ENCODE results near the gene SNX33. TPM values are rescaled to one million over a fixed set of nuclear protein-coding genes. Genes with fewer than 3 reads are reported as not detected.
"Not testable (repeated sequence)": the region's sequence is repeated elsewhere in the genome, so short reads cannot be mapped to it uniquely, and the experiment has no call there.

SNX33 gene
- total RNA-seq, 1 experiment from 2014 or later, result 16.8 TPM

- Histone ChIP-seq H3K4me3 (ENCODE audit: low read length) (no peak overlapping the region), H3K27me3 (ENCODE audit: low read length) (no peaks in the 10 kb centered on the region), H4K20me1 (ENCODE audit: low read length) (no peaks in the 10 kb centered on the region), H2AFZ (ENCODE audit: low read length) (no peak overlapping the region), H3K9me2 (replicated peaks; ENCODE audit: low read length) (no peaks in the 10 kb centered on the region), H3F3A (ENCODE audit: low read length, unreplicated experiment) (no peaks in the 10 kb centered on the region), H3K27ac (ENCODE audit: low read length) (no peak overlapping the region), H3K36me3 (ENCODE audit: low read depth, low read length) (no peaks in the 10 kb centered on the region), H3K4me1 (ENCODE audit: insufficient read depth, low read length) (peaks cover 4% of the 10 kb centered on the region), H3K79me2 (ENCODE audit: low read length) (no peaks in the 10 kb centered on the region), H3K9me3 (ENCODE audit: low read length) (no peaks in the 10 kb centered on the region), H3K4me2 (ENCODE audit: low read length) (no peak overlapping the region), H3K9ac (ENCODE audit: low read length) (no peak overlapping the region)
- ChIA-PET CTCF (no interaction called here), POLR2A (ENCODE audit: unreplicated experiment) (no interaction called here)
- TF ChIP-seq, protein P1, sequence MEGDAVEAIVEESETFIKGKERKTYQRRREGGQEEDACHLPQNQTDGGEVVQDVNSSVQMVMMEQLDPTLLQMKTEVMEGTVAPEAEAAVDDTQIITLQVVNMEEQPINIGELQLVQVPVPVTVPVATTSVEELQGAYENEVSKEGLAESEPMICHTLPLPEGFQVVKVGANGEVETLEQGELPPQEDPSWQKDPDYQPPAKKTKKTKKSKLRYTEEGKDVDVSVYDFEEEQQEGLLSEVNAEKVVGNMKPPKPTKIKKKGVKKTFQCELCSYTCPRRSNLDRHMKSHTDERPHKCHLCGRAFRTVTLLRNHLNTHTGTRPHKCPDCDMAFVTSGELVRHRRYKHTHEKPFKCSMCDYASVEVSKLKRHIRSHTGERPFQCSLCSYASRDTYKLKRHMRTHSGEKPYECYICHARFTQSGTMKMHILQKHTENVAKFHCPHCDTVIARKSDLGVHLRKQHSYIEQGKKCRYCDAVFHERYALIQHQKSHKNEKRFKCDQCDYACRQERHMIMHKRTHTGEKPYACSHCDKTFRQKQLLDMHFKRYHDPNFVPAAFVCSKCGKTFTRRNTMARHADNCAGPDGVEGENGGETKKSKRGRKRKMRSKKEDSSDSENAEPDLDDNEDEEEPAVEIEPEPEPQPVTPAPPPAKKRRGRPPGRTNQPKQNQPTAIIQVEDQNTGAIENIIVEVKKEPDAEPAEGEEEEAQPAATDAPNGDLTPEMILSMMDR (conservative IDR thresholded peaks at IDR 0.05; ENCODE audit: low read depth, low read length), result no peak
- TF ChIP-seq EZH2 (IDR thresholded peaks at IDR 0.05; ENCODE audit: low read length, unreplicated experiment) (no peak), EZH2phosphoT487 (IDR thresholded peaks at IDR 0.05; ENCODE audit: borderline replicate concordance, low read length) (no peak)
- intact Hi-C loops (cut with micrococcal nuclease), result no loop called here
- DNase-seq, result no peak
- BruUV-seq (replicated peaks), result no TSS peak
- no peak for ATAC-seq
Measured at GRCh38 chr15:75688831-75689230, 41.1 kb downstream of the SNX33 start.

DNA sequence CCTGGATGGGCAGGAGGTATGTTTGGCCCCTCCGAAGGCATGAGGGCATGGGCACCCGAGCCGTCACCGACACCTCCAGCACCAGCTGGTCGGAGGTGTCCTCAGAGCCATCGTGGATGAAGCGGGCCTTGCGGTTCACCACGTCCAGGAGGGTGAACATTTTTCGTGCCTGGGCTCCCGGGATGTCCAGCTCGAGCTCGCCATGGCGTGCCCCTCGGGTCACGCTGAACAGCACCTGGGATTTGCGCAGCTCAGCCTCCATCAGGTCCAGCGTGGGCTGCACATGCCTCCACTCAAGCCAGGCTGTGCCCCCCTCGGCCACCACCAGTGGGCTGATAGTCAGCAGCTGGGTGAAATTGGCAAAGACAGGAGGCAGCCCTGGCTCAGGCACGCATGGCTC is 41.7 kb downstream of the SNX33 start:
- POLR2A ChIA-PET (ENCODE audit: unreplicated experiment); H3K9me3 ChIP-seq (ENCODE audit: low read length); H3K9me2 ChIP-seq (replicated peaks; ENCODE audit: low read length); H3F3A ChIP-seq (ENCODE audit: low read length, unreplicated experiment); H3K4me2 ChIP-seq (ENCODE audit: low read length); ATAC-seq; intact Hi-C loops (cut with micrococcal nuclease); H3K4me1 ChIP-seq (ENCODE audit: insufficient read depth, low read length); H3K27ac ChIP-seq (ENCODE audit: low read length); H4K20me1 ChIP-seq (ENCODE audit: low read length); H3K4me3 ChIP-seq (ENCODE audit: low read length); H3K27me3 ChIP-seq (ENCODE audit: low read length); H3K79me2 ChIP-seq (ENCODE audit: low read length); CTCF ChIA-PET; H3K36me3 ChIP-seq (ENCODE audit: low read depth, low read length); BruUV-seq (replicated peaks); H2AFZ ChIP-seq (ENCODE audit: low read length); DNase-seq; H3K9ac ChIP-seq (ENCODE audit: low read length): not testable (repeated sequence)

GRCh38 chr15:75692311-75692710 is 44.6 kb downstream of the SNX33 start:
- CTCF ChIA-PET; ATAC-seq; H3K4me2 ChIP-seq (ENCODE audit: low read length); intact Hi-C loops (cut with micrococcal nuclease); H2AFZ ChIP-seq (ENCODE audit: low read length); H3F3A ChIP-seq (ENCODE audit: low read length, unreplicated experiment); H4K20me1 ChIP-seq (ENCODE audit: low read length); H3K9me3 ChIP-seq (ENCODE audit: low read length); DNase-seq; H3K9ac ChIP-seq (ENCODE audit: low read length); H3K4me3 ChIP-seq (ENCODE audit: low read length); POLR2A ChIA-PET (ENCODE audit: unreplicated experiment); H3K79me2 ChIP-seq (ENCODE audit: low read length); H3K36me3 ChIP-seq (ENCODE audit: low read depth, low read length); H3K27me3 ChIP-seq (ENCODE audit: low read length); H3K27ac ChIP-seq (ENCODE audit: low read length); BruUV-seq (replicated peaks); H3K9me2 ChIP-seq (replicated peaks; ENCODE audit: low read length): not testable (repeated sequence)
- H3K4me1 ChIP-seq (ENCODE audit: insufficient read depth, low read length), result peaks cover 18% of the 10 kb centered on the region

GRCh38 chr15:75693028-75693427 is 45.3 kb downstream of the SNX33 start:
- intact Hi-C loops (cut with micrococcal nuclease); H3K27me3 ChIP-seq (ENCODE audit: low read length); H4K20me1 ChIP-seq (ENCODE audit: low read length); H3K4me3 ChIP-seq (ENCODE audit: low read length); POLR2A ChIA-PET (ENCODE audit: unreplicated experiment); H3K9me3 ChIP-seq (ENCODE audit: low read length); H3F3A ChIP-seq (ENCODE audit: low read length, unreplicated experiment); ATAC-seq; H3K9ac ChIP-seq (ENCODE audit: low read length); H3K79me2 ChIP-seq (ENCODE audit: low read length); H3K4me2 ChIP-seq (ENCODE audit: low read length); H3K27ac ChIP-seq (ENCODE audit: low read length); CTCF ChIA-PET; H3K9me2 ChIP-seq (replicated peaks; ENCODE audit: low read length); DNase-seq; H2AFZ ChIP-seq (ENCODE audit: low read length); H3K36me3 ChIP-seq (ENCODE audit: low read depth, low read length); BruUV-seq (replicated peaks): not testable (repeated sequence)
- H3K4me1 ChIP-seq (ENCODE audit: insufficient read depth, low read length), result peaks cover 18% of the 10 kb centered on the region

Data from PC-3 (cell line).